Measurements from ENCODE around the gene ATAT1. TPM values are rescaled to one million over a fixed set of nuclear protein-coding genes. Genes with fewer than 3 reads are reported as not detected.
A peak's percentile ranks its signal among the peaks of the same experiment; 100 is the strongest.

ATAT1 gene
- total and polyA plus RNA-seq, 9 of the 15 experiments (the other 6 are each of a cell fraction or from before 2014, with no cell fraction given): 0.65 to 5.8 (median 1.6) TPM

GRCh38 chr6:30591008-30591407, 35.7 kb upstream of the ATAT1 start (continued):
- no peak for TF ChIP-seq PCBP2 (IDR thresholded peaks at IDR 0.05; ENCODE audit: low read depth, low read length, poor library complexity, severe bottlenecking)
- TF ChIP-seq E4F1 (CRISPR knock-in tag; IDR thresholded peaks at IDR 0.05; ENCODE audit: borderline replicate concordance): no peak
- TF ChIP-seq SIN3A (IDR thresholded peaks at IDR 0.05; ENCODE audit: borderline replicate concordance in 2 of 2, control insufficient read depth in 1 of 2, low read depth in 2 of 2, low read length in 2 of 2): no peak

- BruUV-seq (replicated peaks): no TSS peak
- peaks cover 5% of the 10 kb centered on the region for H3K9me1 ChIP-seq (ENCODE audit: control insufficient read depth, insufficient read depth, low read length)
- no peak overlapping the region for H3K4me3 ChIP-seq
- H3K9ac ChIP-seq (ENCODE audit: insufficient read depth in 1 of 2, low read depth in 2 of 2, low read length in 2 of 2): no peak overlapping the region
- POLR2A ChIA-PET: interaction anchor here (0.6 to 2.8 kb wide), 5 partner anchors 8 to 23 kb away, joined by 3 to 11 read pairs (median 5); no protein-coding TSS in a partner anchor
- DNase-seq (ENCODE audit: extremely low read depth in 1 of 4, low spot score in 3 of 4): no peak
- FAIRE-seq: no peak
- no peak overlapping the region for H2AFZ ChIP-seq (ENCODE audit: low read depth, low read length)
- intact Hi-C loops (cut with micrococcal nuclease): no loop called here
- TF ChIP-seq SUPT5H (IDR thresholded peaks at IDR 0.05) (0 out of 2 replicates have a peak, but pooled peaks have one; percentile 47), ZNF639 (CRISPR knock-in tag; conservative IDR thresholded peaks at IDR 0.05 in 1 of 2, IDR thresholded peaks at IDR 0.05 in 1 of 2) (no peak), C11orf30 (IDR thresholded peaks at IDR 0.05; ENCODE audit: low read depth) (peak; percentile 50), CGGBP1 (CRISPR knock-in tag; IDR thresholded peaks at IDR 0.05) (0 out of 2 replicates have a peak, but pooled peaks have one; percentile 5), ATF1 (CRISPR knock-in tag; IDR thresholded peaks at IDR 0.05) (no peak), ATF1 (tag; IDR thresholded peaks at IDR 0.05) (no peak), MAFG (tag; conservative IDR thresholded peaks at IDR 0.05) (0 out of 2 replicates have a peak, but pooled peaks have one; percentile 44), POLR2B (IDR thresholded peaks at IDR 0.05; ENCODE audit: low read depth, partially characterized antibody) (peak; percentile 10), FIP1L1 (IDR thresholded peaks at IDR 0.05; ENCODE audit: low read depth, low read length, poor library complexity, severe bottlenecking) (no peak), ZNF24 (IDR thresholded peaks at IDR 0.05) (no peak), TCF7L2 (IDR thresholded peaks at IDR 0.05; ENCODE audit: low read depth, low read length) (no peak), ZNF316 (IDR thresholded peaks at IDR 0.05) (peak; percentile 73)
- ATAC-seq: no peak
- H4K20me1 ChIP-seq (replicated peaks; ENCODE audit: control insufficient read depth, insufficient read depth, low read length): peaks cover 5% of the 10 kb centered on the region; the same call in 1 of the 2 replicates
- 100% methylated on average over 1 of the region's 1 CpG for WGBS (ENCODE audit: insufficient coverage, low coverage, missing lambda C conversion rate)
- peaks cover 85% of the 10 kb centered on the region for H3K36me3 ChIP-seq (ENCODE audit: control insufficient read depth, insufficient read depth, low read length)
- peaks cover 29% of the 10 kb centered on the region for H3K79me2 ChIP-seq (ENCODE audit: control insufficient read depth, insufficient read depth, low read length)
- in situ Hi-C loops (cut with MboI): no loop called here
- H3K4me2 ChIP-seq (ENCODE audit: insufficient read depth, low read length): no peak overlapping the region
- H3K4me1 ChIP-seq (replicated peaks in 1 of 2; ENCODE audit: control insufficient read depth in 2 of 2, insufficient read depth in 2 of 2, low read length in 2 of 2): peaks cover 3 to 4% of the 10 kb centered on the region in 2 experiments; a peak in 3 of 5 replicates
- no peaks in the 10 kb centered on the region for H3K9me3 ChIP-seq (replicated peaks; ENCODE audit: control insufficient read depth, insufficient read depth, low read depth, low read length)
- no peak overlapping the region for H3K27ac ChIP-seq (ENCODE audit: extremely low read depth, low read depth, low read length)
- no peaks in the 10 kb centered on the region for H3K27me3 ChIP-seq (ENCODE audit: control insufficient read depth in 2 of 2, insufficient read depth in 2 of 2, low read length in 2 of 2)
- CTCF ChIA-PET (ENCODE audit: low intra/inter-chr PET ratio): no interaction called here
Measured at GRCh38 chr6:30592287-30592686, 34.4 kb upstream of the ATAT1 start.

All from K562 (cell line).